PC-9 (cell line): ENCODE results near the gene PPY.

Experiments
- EZH2 ChIP-seq: fragments of 200-600 bp; sonication (generic); IDR thresholded peaks from 2 replicates; pipeline ENCODE4 v1.8.0; 2017; ENCODE audit warnings: antibody characterized with exemption, low read depth
- TF ChIP-seq, protein P1 (sequence below): fragments of 200-600 bp; sonication (generic); conservative IDR thresholded peaks from 2 replicates; pipeline ENCODE4 v1.6.1; 2017; ENCODE audit warnings: mixed run types, antibody characterized with exemption, mild to moderate bottlenecking, moderate library complexity

GRCh38 chr17:43976963-43977837 lies 34.9 kb upstream of the PPY start:
- TF ChIP-seq, protein P1, sequence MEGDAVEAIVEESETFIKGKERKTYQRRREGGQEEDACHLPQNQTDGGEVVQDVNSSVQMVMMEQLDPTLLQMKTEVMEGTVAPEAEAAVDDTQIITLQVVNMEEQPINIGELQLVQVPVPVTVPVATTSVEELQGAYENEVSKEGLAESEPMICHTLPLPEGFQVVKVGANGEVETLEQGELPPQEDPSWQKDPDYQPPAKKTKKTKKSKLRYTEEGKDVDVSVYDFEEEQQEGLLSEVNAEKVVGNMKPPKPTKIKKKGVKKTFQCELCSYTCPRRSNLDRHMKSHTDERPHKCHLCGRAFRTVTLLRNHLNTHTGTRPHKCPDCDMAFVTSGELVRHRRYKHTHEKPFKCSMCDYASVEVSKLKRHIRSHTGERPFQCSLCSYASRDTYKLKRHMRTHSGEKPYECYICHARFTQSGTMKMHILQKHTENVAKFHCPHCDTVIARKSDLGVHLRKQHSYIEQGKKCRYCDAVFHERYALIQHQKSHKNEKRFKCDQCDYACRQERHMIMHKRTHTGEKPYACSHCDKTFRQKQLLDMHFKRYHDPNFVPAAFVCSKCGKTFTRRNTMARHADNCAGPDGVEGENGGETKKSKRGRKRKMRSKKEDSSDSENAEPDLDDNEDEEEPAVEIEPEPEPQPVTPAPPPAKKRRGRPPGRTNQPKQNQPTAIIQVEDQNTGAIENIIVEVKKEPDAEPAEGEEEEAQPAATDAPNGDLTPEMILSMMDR: no peak
- no peak for TF ChIP-seq EZH2
